OCI-LY1 (cell line): ENCODE results near the gene WDR6.
A peak's percentile ranks its signal among the peaks of the same experiment; 100 is the strongest.

ENCODE experiments used
- H2AFZ ChIP-seq: fragments of 200-600 bp; sonication (generic), shearing (Covaris generic); 2 replicates; pipeline ENCODE4 v1.6.0; 2014; ENCODE audit warnings: antibody characterized with exemption, mild to moderate bottlenecking, low read length
- H3F3A ChIP-seq: fragments of 200-600 bp; sonication (generic), shearing (Covaris generic); 2 replicates; pipeline ENCODE4 v1.6.0; 2014; ENCODE audit warnings: mild to moderate bottlenecking, antibody characterized with exemption, low read length, moderate library complexity; ENCODE audit not compliant: insufficient read depth
- H3K27ac ChIP-seq: fragments of 200-600 bp; sonication (generic); 2 replicates; pipeline ENCODE4 v1.5.1; 2014; ENCODE audit warnings: low read length, mixed run types, mild to moderate bottlenecking, low read depth; ENCODE audit not compliant: poor library complexity, severe bottlenecking
- H3K27me3 ChIP-seq: fragments of 200-600 bp; sonication (generic); 2 replicates; pipeline ENCODE4 v1.6.0; 2014; ENCODE audit warnings: antibody characterized with exemption, mild to moderate bottlenecking, low read length, moderate library complexity; ENCODE audit not compliant: insufficient read depth
- H3K36me3 ChIP-seq: fragments of 200-600 bp; sonication (generic); 2 replicates; pipeline ENCODE4 v1.6.1; 2014; ENCODE audit warnings: mild to moderate bottlenecking, antibody characterized with exemption, low read length, moderate library complexity, mixed read lengths; ENCODE audit not compliant: insufficient read depth
- H3K4me1 ChIP-seq: fragments of 200-600 bp; sonication (generic); 2 replicates; pipeline ENCODE4 v1.5.1; 2014; ENCODE audit warnings: mild to moderate bottlenecking, low read length, moderate library complexity; ENCODE audit not compliant: insufficient read depth, severe bottlenecking
- H3K4me2 ChIP-seq: fragments of 200-600 bp; sonication (generic), shearing (Covaris generic); 2 replicates; pipeline ENCODE4 v1.6.1; 2014; ENCODE audit warnings: low read length
- H3K4me3 ChIP-seq: fragments of 200-600 bp; sonication (generic); 2 replicates; pipeline ENCODE4 v1.5.1; 2014; ENCODE audit warnings: low read length, low read depth, mild to moderate bottlenecking, mixed read lengths; ENCODE audit not compliant: poor library complexity, severe bottlenecking
- H3K79me2 ChIP-seq: fragments of 200-600 bp; shearing (Covaris generic); 2 replicates; pipeline ENCODE4 v1.6.1; 2016; ENCODE audit warnings: mixed run types, low read length, mixed read lengths; ENCODE audit not compliant: insufficient read depth
- H3K9ac ChIP-seq: fragments of 200-600 bp; sonication (generic), shearing (Covaris generic); 2 replicates; pipeline ENCODE4 v1.6.1; 2014; ENCODE audit warnings: mild to moderate bottlenecking, low read length, mixed read lengths
- H3K9me2 ChIP-seq: fragments of 200-600 bp; sonication (generic), shearing (Covaris generic); 2 replicates; pipeline ENCODE4 v1.6.1; 2014; ENCODE audit warnings: low read depth, mild to moderate bottlenecking, low read length, mixed read lengths
- H3K9me3 ChIP-seq: fragments of 200-600 bp; shearing (Covaris generic); 2 replicates; pipeline ENCODE4 v1.6.1; 2014; ENCODE audit warnings: low read length, mixed read lengths
- H4K20me1 ChIP-seq: fragments of 200-600 bp; sonication (generic), shearing (Covaris generic); 2 replicates; pipeline ENCODE4 v1.6.0; 2016; ENCODE audit warnings: mild to moderate bottlenecking, low read length; ENCODE audit not compliant: insufficient read depth
- CTCF ChIP-seq: fragments of 200-600 bp; sonication (generic), shearing (Covaris generic); IDR thresholded peaks from 2 replicates; pipeline ENCODE4 v1.5.1; 2017; ENCODE audit warnings: mild to moderate bottlenecking, antibody characterized with exemption, low read length, moderate library complexity, mixed read lengths
- EZH2 ChIP-seq: fragments of 200-600 bp; sonication (generic), shearing (Covaris generic); IDR thresholded peaks from 2 replicates; pipeline ENCODE4 v1.8.0; 2017; ENCODE audit warnings: borderline replicate concordance, mixed run types, mild to moderate bottlenecking, antibody characterized with exemption, low read length, moderate library complexity, mixed read lengths

Gene WDR6

GRCh38 chr3:49019941-49020329, 12.7 kb downstream of the WDR6 start:
- Histone ChIP-seq H3F3A (0 out of 2 replicates have a peak, but pooled peaks cover 8% of the 10 kb centered on the region), H3K9me2 (no peaks in the 10 kb centered on the region), H3K27me3 (no peaks in the 10 kb centered on the region), H4K20me1 (no peaks in the 10 kb centered on the region), H3K4me1 (peaks cover 43% of the 10 kb centered on the region), H2AFZ (no peak overlapping the region), H3K79me2 (peaks cover 13% of the 10 kb centered on the region; the same call in 1 of the 2 replicates), H3K4me2 (peak overlapping the region; percentile 98), H3K27ac (peak overlapping the region; percentile 96), H3K9me3 (no peaks in the 10 kb centered on the region), H3K9ac (peak overlapping the region; percentile 95), H3K36me3 (peaks cover 35% of the 10 kb centered on the region), H3K4me3 (peak overlapping the region; percentile 95)
- TF ChIP-seq EZH2 (no peak), CTCF (no peak)

- H3F3A ChIP-seq = 0 out of 2 replicates have a peak, but pooled peaks cover 8% of the 10 kb centered on the region
- H4K20me1 ChIP-seq = no peaks in the 10 kb centered on the region
- H3K4me2 ChIP-seq = peak overlapping the region; percentile 98
- H3K36me3 ChIP-seq = peaks cover 35% of the 10 kb centered on the region
- no peaks in the 10 kb centered on the region for H3K9me3 ChIP-seq
- peak; percentile 17; the same call in 1 of the 2 replicates for TF ChIP-seq CTCF
- TF ChIP-seq EZH2 = no peak
- H3K9me2 ChIP-seq = no peaks in the 10 kb centered on the region
- H3K27me3 ChIP-seq = no peaks in the 10 kb centered on the region
- peaks cover 50% of the 10 kb centered on the region for H3K4me1 ChIP-seq
- H2AFZ ChIP-seq = no peak overlapping the region
- peak overlapping the region; percentile 96 for H3K27ac ChIP-seq
- H3K79me2 ChIP-seq = peaks cover 13% of the 10 kb centered on the region; the same call in 1 of the 2 replicates
- H3K4me3 ChIP-seq = peak overlapping the region; percentile 95
- H3K9ac ChIP-seq = peak overlapping the region; percentile 95
Observed at GRCh38 chr3:49020330-49021212, 13.4 kb downstream of the WDR6 start.

- no peaks in the 10 kb centered on the region for H3K9me3 ChIP-seq
- H3K36me3 ChIP-seq = peaks cover 35% of the 10 kb centered on the region
- no peaks in the 10 kb centered on the region for H3K27me3 ChIP-seq
- 0 out of 2 replicates have a peak, but pooled peaks cover 8% of the 10 kb centered on the region for H3F3A ChIP-seq
- H3K27ac ChIP-seq = peak overlapping the region; percentile 96
- peaks cover 13% of the 10 kb centered on the region; the same call in 1 of the 2 replicates for H3K79me2 ChIP-seq
- H3K9ac ChIP-seq = peak overlapping the region; percentile 95
- peak overlapping the region; percentile 98 for H3K4me2 ChIP-seq
- no peaks in the 10 kb centered on the region for H3K9me2 ChIP-seq
- H3K4me3 ChIP-seq = peak overlapping the region; percentile 95
- H4K20me1 ChIP-seq = no peaks in the 10 kb centered on the region
- H3K4me1 ChIP-seq = peaks cover 57% of the 10 kb centered on the region
- H2AFZ ChIP-seq = no peak overlapping the region
- TF ChIP-seq CTCF (no peak), EZH2 (no peak)
Observed at GRCh38 chr3:49021213-49021812, 14.1 kb downstream of the WDR6 start.
